ENCODE results near the gene AGAP1. TPM values are rescaled to one million over a fixed set of nuclear protein-coding genes. Genes with fewer than 3 reads are reported as not detected.

The AGAP1 gene
- total RNA-seq, 1 donor from 2014 or later, result 43.8 TPM

DNA sequence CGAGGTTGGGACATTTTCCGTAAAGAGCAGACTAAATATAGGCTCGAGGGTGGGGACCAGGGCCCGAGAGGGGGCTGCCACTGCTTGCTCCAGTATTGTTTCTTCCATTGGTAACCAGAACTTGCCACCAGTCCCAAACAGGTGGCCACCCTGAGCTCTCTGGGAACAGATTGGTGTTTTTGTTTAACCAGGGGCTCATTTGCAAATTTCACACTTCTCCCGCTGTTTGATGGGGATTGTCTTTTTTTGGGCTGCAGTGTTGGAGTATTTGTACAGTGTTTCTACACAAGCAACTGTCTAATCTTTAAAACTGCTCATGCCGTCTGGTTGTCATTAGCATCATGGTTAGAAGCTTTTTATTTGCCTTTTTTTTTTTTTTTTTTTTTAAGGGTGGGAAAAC is 8.5 kb downstream of the AGAP1 start:
- no peaks in the 10 kb centered on the region for H3K9me3 Mint-ChIP-seq (ENCODE audit: unreplicated experiment)
- DNase-seq (ENCODE audit: extremely low spot score, unreplicated experiment), result no peak
- no peaks in the 10 kb centered on the region for H3K36me3 Mint-ChIP-seq (ENCODE audit: unreplicated experiment)
- H3K27me3 Mint-ChIP-seq (ENCODE audit: unreplicated experiment), result no peaks in the 10 kb centered on the region
- H3K4me1 Mint-ChIP-seq (ENCODE audit: unreplicated experiment), result peaks cover 54% of the 10 kb centered on the region
- no peak overlapping the region for H3K4me3 Mint-ChIP-seq (ENCODE audit: unreplicated experiment)
- H3K27ac Mint-ChIP-seq (ENCODE audit: unreplicated experiment), result peak overlapping the region; percentile 5
- TF ChIP-seq, protein P1, sequence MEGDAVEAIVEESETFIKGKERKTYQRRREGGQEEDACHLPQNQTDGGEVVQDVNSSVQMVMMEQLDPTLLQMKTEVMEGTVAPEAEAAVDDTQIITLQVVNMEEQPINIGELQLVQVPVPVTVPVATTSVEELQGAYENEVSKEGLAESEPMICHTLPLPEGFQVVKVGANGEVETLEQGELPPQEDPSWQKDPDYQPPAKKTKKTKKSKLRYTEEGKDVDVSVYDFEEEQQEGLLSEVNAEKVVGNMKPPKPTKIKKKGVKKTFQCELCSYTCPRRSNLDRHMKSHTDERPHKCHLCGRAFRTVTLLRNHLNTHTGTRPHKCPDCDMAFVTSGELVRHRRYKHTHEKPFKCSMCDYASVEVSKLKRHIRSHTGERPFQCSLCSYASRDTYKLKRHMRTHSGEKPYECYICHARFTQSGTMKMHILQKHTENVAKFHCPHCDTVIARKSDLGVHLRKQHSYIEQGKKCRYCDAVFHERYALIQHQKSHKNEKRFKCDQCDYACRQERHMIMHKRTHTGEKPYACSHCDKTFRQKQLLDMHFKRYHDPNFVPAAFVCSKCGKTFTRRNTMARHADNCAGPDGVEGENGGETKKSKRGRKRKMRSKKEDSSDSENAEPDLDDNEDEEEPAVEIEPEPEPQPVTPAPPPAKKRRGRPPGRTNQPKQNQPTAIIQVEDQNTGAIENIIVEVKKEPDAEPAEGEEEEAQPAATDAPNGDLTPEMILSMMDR (IDR thresholded peaks at IDR 0.05), result no peak

DNA sequence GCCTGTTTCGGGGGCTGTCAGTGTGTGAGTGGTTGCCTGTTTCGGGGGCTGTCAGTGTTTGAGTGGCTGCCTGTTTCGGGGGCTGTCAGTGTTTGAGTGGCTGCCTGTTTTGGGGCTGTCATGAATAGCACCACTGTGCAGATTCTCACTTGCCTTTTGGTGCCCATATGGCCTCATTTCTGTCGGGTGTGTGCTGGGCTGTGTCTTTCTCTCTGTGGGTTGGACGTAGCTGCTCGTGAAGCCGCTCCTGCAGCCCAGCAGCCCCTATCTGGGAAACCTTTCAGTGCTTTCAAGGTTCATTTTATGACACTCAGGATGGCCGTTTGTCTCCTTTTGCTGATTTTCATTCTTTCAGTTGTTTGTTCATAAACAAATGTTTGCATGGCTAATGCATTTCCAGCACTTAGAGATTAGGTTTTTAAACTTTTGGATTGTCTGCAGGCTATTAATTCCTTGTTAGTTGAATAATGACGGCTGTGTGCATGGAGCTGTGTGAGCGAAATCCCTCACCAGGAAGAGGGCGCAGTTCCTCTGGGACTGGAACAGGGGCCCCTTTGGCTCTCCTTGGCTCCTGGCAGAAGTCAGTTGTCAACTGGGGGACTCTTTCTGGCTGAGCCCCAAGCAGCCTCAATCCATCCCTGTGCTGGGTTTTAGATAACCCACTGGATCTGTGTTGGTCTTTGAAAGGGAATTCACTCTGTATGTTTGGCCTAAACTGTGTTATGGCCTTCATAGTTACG is 10.8 kb downstream of the AGAP1 start:
- H3K4me3 Mint-ChIP-seq (ENCODE audit: unreplicated experiment), result no peak overlapping the region
- no peaks in the 10 kb centered on the region for H3K36me3 Mint-ChIP-seq (ENCODE audit: unreplicated experiment)
- no peak overlapping the region for H3K27ac Mint-ChIP-seq (ENCODE audit: unreplicated experiment)
- no peak for DNase-seq (ENCODE audit: extremely low spot score, unreplicated experiment)
- H3K27me3 Mint-ChIP-seq (ENCODE audit: unreplicated experiment), result no peaks in the 10 kb centered on the region
- H3K4me1 Mint-ChIP-seq (ENCODE audit: unreplicated experiment), result peaks cover 57% of the 10 kb centered on the region
- TF ChIP-seq, protein P1 (IDR thresholded peaks at IDR 0.05), result no peak
- H3K9me3 Mint-ChIP-seq (ENCODE audit: unreplicated experiment), result no peaks in the 10 kb centered on the region

DNA sequence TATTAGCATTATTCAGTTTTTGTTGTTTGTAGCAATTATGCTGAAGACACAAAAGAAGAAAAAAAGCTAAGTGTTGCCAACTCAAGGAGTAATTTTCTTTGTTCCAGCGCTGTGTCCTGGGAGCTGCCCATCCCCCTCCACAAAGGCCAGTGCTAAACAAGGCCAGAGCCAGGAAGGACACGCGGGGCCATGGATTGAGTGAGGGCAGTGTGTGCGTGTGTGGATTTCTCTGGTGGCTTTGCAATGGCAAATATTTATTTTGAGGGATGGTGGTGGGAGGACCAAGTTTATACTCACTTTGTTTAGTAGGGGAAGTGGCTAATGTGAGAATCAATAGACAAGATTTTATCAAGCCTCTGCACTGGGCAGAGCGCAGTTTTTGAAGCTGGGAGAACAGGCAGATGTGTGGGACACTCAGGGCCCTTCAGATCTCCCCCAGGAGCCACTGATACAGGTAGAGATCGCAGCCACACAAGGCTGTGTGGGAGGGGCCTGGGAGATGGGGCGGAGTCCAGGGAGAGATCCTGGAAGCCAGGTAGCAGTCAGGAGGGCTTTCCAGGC is 11.4 kb downstream of the AGAP1 start:
- no peaks in the 10 kb centered on the region for H3K9me3 Mint-ChIP-seq (ENCODE audit: unreplicated experiment)
- no peak overlapping the region for H3K4me3 Mint-ChIP-seq (ENCODE audit: unreplicated experiment)
- no peaks in the 10 kb centered on the region for H3K27me3 Mint-ChIP-seq (ENCODE audit: unreplicated experiment)
- DNase-seq (ENCODE audit: extremely low spot score, unreplicated experiment), result no peak
- peak overlapping the region; percentile 10 for H3K27ac Mint-ChIP-seq (ENCODE audit: unreplicated experiment)
- no peaks in the 10 kb centered on the region for H3K36me3 Mint-ChIP-seq (ENCODE audit: unreplicated experiment)
- TF ChIP-seq, protein P1 (IDR thresholded peaks at IDR 0.05), result no peak
- H3K4me1 Mint-ChIP-seq (ENCODE audit: unreplicated experiment), result peaks cover 56% of the 10 kb centered on the region

DNA sequence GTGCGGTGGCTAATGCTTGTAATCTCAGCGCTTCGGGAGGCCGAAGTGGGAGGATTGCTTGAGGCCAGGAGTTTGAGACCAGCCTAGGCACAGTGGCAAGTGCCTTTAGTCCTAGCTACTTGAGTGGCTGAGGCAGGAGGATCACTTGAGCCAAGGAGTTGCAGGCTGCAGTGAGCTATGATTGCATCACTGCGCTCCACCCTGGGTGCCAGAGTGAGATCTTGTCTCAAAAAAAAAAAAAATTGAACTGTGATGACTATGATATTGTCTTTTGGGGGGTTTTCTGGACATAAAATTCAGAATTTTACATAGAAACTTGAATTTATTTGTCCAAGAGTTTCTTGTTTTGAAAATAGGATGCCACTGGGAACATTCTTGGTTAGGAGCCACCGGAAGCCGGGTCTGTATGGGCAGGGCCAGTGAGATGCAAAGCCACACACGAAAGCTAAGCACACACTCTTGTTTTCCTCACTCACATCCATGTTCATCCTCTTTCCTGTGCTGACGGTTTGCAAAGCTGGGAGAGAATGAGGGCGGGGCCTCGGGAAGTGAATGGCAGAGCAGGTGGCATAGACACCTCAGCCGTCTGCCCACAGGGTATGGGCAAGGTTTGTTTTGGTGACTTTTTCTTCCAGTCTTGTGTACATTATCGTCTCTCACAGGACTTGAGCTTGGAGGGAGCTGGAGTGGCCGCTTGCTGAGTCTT is 12.6 kb downstream of the AGAP1 start:
- no peaks in the 10 kb centered on the region for H3K9me3 Mint-ChIP-seq (ENCODE audit: unreplicated experiment)
- H3K4me3 Mint-ChIP-seq (ENCODE audit: unreplicated experiment), result no peak overlapping the region
- no peak for DNase-seq (ENCODE audit: extremely low spot score, unreplicated experiment)
- no peaks in the 10 kb centered on the region for H3K36me3 Mint-ChIP-seq (ENCODE audit: unreplicated experiment)
- no peaks in the 10 kb centered on the region for H3K27me3 Mint-ChIP-seq (ENCODE audit: unreplicated experiment)
- TF ChIP-seq, protein P1 (IDR thresholded peaks at IDR 0.05), result no peak
- peak overlapping the region; percentile 20 for H3K27ac Mint-ChIP-seq (ENCODE audit: unreplicated experiment)
- peaks cover 48% of the 10 kb centered on the region for H3K4me1 Mint-ChIP-seq (ENCODE audit: unreplicated experiment)

DNA sequence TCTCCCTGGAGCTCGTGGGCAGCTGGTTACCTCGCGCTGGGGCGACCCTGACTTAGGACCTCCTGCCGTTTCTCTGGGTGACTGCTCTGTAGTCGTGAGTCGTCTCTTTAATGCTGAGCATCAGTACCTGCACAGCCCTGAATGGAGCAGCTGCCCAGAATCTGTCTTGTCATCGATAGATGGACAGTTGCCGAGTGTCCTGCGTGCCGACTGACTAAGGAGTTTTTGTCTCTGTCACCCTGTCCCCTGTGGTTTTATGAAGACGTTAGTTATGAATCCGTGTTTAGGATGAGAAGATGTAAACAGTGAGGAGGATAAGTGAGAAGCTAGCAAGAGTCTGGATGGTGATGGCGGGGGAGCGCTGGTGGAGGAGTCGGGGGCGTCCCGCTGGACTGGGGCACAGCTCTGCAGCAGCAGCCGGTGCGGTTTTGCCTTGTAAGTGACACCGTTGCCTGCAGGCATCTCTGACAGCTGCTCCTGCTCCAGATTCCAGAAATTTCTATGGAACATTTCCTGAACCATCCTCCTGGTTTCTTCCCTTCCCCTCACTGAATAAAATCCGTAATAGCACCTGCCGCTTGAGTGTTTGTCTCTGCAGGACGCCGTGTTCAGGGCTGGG is 13.3 kb downstream of the AGAP1 start:
- no peak overlapping the region for H3K4me3 Mint-ChIP-seq (ENCODE audit: unreplicated experiment)
- H3K27ac Mint-ChIP-seq (ENCODE audit: unreplicated experiment), result peak overlapping the region; percentile 20
- DNase-seq (ENCODE audit: extremely low spot score, unreplicated experiment), result no peak
- H3K27me3 Mint-ChIP-seq (ENCODE audit: unreplicated experiment), result no peaks in the 10 kb centered on the region
- H3K36me3 Mint-ChIP-seq (ENCODE audit: unreplicated experiment), result no peaks in the 10 kb centered on the region
- TF ChIP-seq, protein P1 (IDR thresholded peaks at IDR 0.05), result no peak
- no peaks in the 10 kb centered on the region for H3K9me3 Mint-ChIP-seq (ENCODE audit: unreplicated experiment)
- H3K4me1 Mint-ChIP-seq (ENCODE audit: unreplicated experiment), result peaks cover 41% of the 10 kb centered on the region

All from osteocyte (in vitro differentiated cells).